GM13976 (cell line): ENCODE measurements around the gene CEBPG.

Source experiments
- DNase-seq: peaks from one replicate; pipeline ENCODE4 v3.0.0; 2012; ENCODE audit warnings: low spot score
- in situ Hi-C: fragments of 300-500 bp; cut with MboI; formaldehyde crosslinking; loops from one replicate; pipeline ENCODE4 v1.12.0; 2022; ENCODE audit warnings: low sequenced_read_pairs, mixed read lengths, inconsistent platforms; ENCODE audit not compliant: unreplicated experiment
- TF ChIP-seq, protein P1 (sequence below): IDR thresholded peaks from 2 replicates; pipeline ENCODE4 v1.5.1; 2012; ENCODE audit warnings: borderline replicate concordance, mild to moderate bottlenecking; ENCODE audit not compliant: insufficient read depth; ENCODE audit errors: extremely low read depth, missing control alignments, control extremely low read depth

Gene CEBPG

DNA sequence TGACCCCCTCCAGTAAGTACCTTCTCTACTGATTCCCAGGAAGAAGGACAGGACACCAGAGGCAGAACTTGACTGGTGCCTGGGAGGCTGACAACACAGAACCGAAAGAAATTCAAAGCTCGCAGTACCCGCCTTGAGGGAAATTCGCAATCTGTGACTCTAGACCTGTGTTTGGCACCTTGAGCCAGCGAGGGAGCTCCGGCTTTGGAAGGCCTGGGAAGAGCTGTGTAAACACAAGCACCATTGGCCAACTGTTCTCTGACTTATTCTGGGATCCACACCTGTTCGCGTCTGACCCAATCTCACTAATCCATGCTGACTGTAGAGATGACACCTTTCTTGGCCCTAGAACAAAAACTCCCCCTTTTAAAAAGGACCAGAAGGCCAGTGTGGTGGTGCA, 50.7 kb downstream of the CEBPG start:
- no peak for DNase-seq
- in situ Hi-C loops, result loop anchor here (10.0 kb wide), 1 partner anchor 341 kb away; no protein-coding TSS in a partner anchor
- TF ChIP-seq, protein P1, sequence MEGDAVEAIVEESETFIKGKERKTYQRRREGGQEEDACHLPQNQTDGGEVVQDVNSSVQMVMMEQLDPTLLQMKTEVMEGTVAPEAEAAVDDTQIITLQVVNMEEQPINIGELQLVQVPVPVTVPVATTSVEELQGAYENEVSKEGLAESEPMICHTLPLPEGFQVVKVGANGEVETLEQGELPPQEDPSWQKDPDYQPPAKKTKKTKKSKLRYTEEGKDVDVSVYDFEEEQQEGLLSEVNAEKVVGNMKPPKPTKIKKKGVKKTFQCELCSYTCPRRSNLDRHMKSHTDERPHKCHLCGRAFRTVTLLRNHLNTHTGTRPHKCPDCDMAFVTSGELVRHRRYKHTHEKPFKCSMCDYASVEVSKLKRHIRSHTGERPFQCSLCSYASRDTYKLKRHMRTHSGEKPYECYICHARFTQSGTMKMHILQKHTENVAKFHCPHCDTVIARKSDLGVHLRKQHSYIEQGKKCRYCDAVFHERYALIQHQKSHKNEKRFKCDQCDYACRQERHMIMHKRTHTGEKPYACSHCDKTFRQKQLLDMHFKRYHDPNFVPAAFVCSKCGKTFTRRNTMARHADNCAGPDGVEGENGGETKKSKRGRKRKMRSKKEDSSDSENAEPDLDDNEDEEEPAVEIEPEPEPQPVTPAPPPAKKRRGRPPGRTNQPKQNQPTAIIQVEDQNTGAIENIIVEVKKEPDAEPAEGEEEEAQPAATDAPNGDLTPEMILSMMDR, result no peak

DNA sequence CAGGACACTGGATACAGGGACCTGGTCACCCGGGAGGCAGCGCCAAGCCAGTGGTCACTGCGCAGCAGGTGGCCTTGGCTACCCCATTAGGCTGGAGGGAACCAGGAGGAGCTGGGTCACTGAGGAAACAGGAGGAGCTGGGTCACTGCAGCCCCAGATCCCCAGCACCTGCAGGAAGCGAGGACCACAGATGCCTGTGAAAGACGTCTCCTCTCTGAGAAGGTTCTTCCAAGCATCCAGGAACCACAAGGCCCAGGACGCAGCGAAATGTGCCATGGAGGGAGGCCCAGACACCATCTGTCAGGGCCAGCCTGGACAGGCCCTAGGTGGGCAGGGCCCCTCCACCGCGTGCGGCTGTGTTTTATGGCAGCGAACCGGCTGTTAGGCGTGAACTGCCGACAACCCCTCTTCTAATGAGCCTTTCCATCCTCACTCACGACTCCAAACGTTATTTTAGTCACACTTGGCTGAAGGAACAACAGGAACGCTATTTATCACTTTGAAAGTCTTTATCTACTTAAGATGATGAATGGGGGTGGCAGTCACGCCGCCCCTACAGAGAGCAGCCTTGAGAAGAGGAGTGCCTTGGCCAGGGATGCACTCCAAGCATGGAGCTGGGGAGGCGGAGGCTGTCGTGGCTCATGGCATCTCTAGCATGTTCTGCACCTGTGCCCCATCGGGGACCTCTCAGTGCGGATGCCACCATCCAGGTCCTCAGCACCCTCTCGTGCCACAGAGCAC, 53.3 kb downstream of the CEBPG start:
- TF ChIP-seq, protein P1, result no peak
- no peak for DNase-seq
- in situ Hi-C loops, result loop anchor here (10.0 kb wide), 1 partner anchor 338 kb away; no protein-coding TSS in a partner anchor

DNA sequence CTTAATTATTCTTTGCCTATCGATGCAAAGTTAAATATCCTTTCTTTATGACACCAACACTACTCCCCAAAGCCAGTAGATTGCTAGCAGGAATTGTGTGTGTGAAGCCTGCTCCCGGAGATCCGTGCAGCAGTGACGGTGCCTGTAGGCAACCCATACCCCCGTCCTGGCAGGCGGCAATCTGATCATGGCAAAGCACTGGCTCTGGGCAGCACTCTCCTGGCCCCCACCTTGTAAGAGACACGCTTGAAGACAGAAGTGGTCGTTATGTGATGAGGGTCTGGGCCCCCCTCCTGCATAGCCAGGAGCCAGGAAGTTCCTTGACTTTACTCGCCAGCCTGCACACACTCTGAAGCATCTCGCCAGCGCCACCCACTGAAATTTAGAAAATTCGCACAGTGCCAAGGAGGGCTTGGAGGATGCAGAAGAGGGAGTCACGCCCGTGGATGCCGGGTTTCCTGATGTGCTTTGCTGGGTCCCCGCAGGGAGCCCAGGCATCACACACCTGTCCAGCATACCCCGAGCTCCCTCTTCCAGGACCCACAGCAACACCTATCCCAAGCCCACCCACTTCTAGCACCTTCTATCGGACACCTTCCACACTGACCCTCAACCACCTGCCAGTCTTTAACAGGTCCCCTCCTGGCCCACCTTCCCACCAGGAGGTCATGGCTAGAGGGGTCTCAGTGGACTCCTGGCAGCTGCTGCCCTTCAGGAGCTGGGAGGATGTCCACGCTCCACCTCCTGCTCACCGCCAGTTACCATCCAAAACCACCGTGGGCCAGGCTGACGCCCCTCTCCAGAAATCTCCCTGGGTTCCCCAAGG, 54.5 kb downstream of the CEBPG start:
- TF ChIP-seq, protein P1, result no peak
- DNase-seq, result no peak
- in situ Hi-C loops, result loop anchor here (10.0 kb wide), 1 partner anchor 337 kb away; no protein-coding TSS in a partner anchor

DNA sequence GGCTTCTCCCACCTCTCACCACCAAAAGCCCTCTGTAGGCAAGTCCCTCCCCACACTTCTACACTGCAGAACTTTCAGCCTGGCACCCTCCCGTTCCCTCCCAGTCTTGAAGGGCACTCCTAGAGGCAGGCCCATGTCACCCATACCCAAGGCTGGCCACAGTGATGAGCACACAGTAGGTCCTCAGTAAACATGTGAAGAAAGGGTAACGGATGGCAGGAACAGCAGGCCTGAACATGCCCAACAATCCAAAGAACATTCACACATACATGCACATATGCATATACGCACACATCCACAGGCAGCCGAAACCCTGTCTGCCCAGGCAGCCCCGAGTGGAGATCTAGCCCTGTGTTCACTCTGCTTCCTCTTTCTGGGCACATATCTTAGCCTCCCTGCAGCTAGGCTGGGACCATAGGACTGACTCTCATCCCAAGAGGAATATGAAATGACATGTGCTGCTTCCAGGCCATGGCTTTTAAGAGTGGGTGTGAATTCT, 55.2 kb downstream of the CEBPG start:
- TF ChIP-seq, protein P1, result no peak
- in situ Hi-C loops, result loop anchor here (10.0 kb wide), 1 partner anchor 336 kb away; no protein-coding TSS in a partner anchor
- no peak for DNase-seq

DNA sequence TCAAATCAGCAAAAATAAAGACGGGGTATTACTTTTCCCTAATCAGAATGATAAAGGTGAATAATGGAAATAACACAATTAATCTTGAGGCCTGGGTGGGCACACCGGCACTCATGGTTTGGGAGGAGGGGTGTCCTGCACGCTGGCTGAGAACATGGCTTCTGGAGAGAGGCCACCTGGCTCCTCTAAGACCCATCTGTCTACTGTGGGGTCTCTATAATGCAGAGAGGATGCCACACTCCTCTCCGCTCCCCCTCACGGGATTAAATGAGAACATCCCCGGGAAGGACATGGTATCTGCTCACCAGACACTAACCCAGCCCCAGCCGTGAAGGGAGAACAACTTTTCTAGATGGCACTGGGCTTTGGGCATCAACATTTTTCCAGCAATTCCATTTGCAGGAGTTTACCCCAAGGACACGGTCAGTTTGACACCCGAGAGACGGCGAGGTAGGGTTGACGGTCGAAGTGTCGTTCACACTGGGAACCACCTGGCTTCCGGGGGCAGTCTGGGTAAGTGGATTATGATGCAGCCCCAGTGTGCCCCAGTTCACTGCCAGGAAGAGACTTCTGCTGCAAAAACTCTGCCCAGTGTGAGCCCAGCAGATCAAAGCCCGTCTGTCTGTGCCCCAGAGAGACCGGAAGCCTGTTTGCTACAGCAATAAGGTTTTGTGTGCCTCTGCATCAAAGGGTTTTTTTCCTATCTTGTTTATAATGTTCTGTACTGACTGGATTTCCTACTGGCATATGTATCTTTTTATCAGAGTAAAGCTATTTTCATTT, 56.6 kb downstream of the CEBPG start:
- in situ Hi-C loops, result loop anchor here (10.0 kb wide), 1 partner anchor 335 kb away; no protein-coding TSS in a partner anchor
- DNase-seq, result no peak
- TF ChIP-seq, protein P1, result no peak

DNA sequence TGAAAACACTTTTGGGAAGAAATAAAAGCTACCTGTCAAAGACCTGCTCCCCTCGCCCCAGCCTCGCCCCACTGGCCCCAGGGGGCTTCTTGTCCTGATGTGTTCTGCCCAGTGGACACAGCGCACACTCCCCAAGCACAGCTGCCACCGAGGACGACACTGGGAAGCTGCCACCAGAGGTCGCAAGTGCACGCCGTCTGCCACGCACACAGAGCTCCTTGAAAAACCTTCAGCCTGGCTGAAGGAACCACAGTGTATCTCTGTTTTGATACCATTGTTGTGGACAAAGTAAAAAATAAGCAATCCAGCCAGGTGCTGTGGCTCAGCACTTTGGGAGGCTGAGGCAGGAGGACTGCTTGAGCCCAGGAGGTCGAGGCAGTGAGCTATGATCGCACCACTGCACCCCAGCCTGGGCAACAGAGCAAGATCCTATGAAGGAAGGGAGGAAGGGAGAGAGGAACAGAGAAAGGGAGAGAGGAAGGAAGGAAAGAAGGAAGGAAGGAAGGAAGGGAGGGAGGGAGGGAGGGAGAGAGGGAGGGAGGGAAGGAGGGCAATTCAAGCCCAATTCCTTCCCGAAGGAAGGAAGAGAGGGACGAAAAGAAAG, 57.3 kb downstream of the CEBPG start:
- DNase-seq, result peak; percentile 84
- in situ Hi-C loops, result no loop called here
- TF ChIP-seq, protein P1, result peak; percentile 89
